HG02678 (cell line): ENCODE measurements around the gene KIF23.
"Not testable (repeated sequence)": the region's sequence is repeated elsewhere in the genome, so short reads cannot be mapped to it uniquely, and the experiment has no call there.

Experiments used
- ATAC-seq: cut with Tn5 transposase; IDR thresholded peaks from one replicate; pipeline ENCODE4 v1.9.1; 2021; ENCODE audit warnings: mild to moderate bottlenecking, moderate library complexity; ENCODE audit not compliant: unreplicated experiment

The KIF23 gene

GRCh38 chr15:69413822-69414700 lies at the start of gene KIF23:
Gene KIF23 (plus strand): TSS chr15:69414349. CDS start chr15:69414466, 117 bp downstream.
- ATAC-seq: peak; percentile 95

- ATAC-seq: no peak
Observed at GRCh38 chr15:69367236-69367635, 46.9 kb upstream of the KIF23 start.

- ATAC-seq: no peak
Observed at GRCh38 chr15:69369631-69370030, 44.5 kb upstream of the KIF23 start.

- no peak for ATAC-seq
Observed at GRCh38 chr15:69373406-69373805, 40.7 kb upstream of the KIF23 start.

- no peak for ATAC-seq
Observed at GRCh38 chr15:69375151-69375790, 38.9 kb upstream of the KIF23 start.

GRCh38 chr15:69377216-69377970 lies 36.8 kb upstream of the KIF23 start:
- ATAC-seq: no peak

GRCh38 chr15:69380100-69380725 lies 33.9 kb upstream of the KIF23 start:
- no peak for ATAC-seq

GRCh38 chr15:69380726-69381105 lies 33.4 kb upstream of the KIF23 start:
- ATAC-seq: no peak

- not testable (repeated sequence) for ATAC-seq
Observed at GRCh38 chr15:69382176-69382575, 32.0 kb upstream of the KIF23 start.

GRCh38 chr15:69384066-69384465 lies 30.1 kb upstream of the KIF23 start:
- ATAC-seq: not testable (repeated sequence)

GRCh38 chr15:69384626-69385598 lies 29.2 kb upstream of the KIF23 start:
- no peak for ATAC-seq

- no peak for ATAC-seq
Observed at GRCh38 chr15:69385831-69386230, 28.3 kb upstream of the KIF23 start.

- ATAC-seq: no peak
Observed at GRCh38 chr15:69386284-69386683, 27.9 kb upstream of the KIF23 start.

- no peak for ATAC-seq
Observed at GRCh38 chr15:69388260-69388705, 25.9 kb upstream of the KIF23 start.

- ATAC-seq: no peak
Observed at GRCh38 chr15:69389426-69389825, 24.7 kb upstream of the KIF23 start.

- ATAC-seq: no peak
Observed at GRCh38 chr15:69390575-69390974, 23.6 kb upstream of the KIF23 start.

GRCh38 chr15:69391046-69391757 lies 22.9 kb upstream of the KIF23 start:
- no peak for ATAC-seq

GRCh38 chr15:69392352-69392751 lies 21.8 kb upstream of the KIF23 start:
- no peak for ATAC-seq

- no peak for ATAC-seq
Observed at GRCh38 chr15:69393831-69394491, 20.2 kb upstream of the KIF23 start.
